Activated T-cell treated with anti-CD3 and anti-CD28 coated beads for 24 hours (primary cell): Measurements from ENCODE around the gene SCD.
"Not testable (repeated sequence)": the region's sequence is repeated elsewhere in the genome, so short reads cannot be mapped to it uniquely, and the experiment has no call there.

Experiments used
- DNase-seq: peaks from one replicate; pipeline ENCODE4 v3.0.0-alpha.2; 2020; ENCODE audit warnings: low read depth

Gene SCD

DNA sequence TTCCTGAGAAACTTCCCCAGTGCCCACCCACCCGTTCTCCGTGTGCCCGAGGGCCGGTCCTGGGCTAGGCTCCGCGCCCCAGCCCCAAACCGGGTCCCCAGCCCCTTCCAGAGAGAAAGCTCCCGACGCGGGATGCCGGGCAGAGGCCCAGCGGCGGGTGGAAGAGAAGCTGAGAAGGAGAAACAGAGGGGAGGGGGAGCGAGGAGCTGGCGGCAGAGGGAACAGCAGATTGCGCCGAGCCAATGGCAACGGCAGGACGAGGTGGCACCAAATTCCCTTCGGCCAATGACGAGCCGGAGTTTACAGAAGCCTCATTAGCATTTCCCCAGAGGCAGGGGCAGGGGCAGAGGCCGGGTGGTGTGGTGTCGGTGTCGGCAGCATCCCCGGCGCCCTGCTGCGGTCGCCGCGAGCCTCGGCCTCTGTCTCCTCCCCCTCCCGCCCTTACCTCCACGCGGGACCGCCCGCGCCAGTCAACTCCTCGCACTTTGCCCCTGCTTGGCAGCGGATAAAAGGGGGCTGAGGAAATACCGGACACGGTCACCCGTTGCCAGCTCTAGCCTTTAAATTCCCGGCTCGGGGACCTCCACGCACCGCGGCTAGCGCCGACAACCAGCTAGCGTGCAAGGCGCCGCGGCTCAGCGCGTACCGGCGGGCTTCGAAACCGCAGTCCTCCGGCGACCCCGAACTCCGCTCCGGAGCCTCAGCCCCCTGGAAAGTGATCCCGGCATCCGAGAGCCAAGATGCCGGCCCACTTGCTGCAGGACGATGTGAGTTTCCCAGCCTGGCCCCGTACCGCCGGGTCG is at the start of gene SCD:
SCD (plus strand) TSS at position 469 of the 803 bp plus-strand sequence; CDS start at position 741, 272 bp downstream.
- DNase-seq, result peak; percentile 72

DNA sequence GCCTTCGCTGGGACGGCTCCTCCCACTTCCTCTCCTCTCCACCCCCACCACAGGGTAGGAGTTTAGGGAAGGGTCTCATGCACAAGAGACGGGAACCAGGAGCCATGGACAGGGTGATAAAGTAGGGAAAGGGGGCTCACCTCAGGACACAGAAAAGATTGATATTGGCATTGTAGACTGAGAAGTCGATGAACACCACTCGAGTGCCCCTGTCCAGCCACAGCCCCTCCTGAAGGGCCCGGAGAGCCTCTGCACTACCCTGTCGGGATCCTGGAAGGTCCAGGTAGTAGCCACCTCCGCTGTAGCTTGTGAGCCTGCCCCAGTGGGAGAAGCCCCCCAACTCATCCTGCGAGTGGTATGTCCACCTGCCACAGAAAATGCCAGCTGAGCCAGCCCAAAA is 49.8 kb upstream of the SCD start:
- no peak for DNase-seq

DNA sequence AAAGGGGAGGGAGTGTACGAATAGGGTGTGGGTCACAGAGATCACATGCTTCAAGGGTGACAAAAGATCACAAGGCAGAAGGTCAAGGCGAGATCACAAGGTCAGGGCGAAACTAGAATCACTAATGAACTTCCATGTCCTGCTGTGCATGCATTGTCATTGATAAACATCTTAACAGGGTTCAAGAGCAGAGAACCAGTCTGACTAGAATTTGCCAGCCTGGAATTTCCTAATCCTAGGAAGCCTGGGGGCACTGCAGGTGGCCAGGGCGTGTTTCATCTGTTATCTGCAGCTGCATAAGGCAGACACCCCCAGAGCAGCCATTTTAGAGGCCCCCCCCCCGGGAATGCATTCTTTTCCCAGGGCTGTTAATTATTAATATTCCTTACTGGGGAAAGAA is 45.9 kb upstream of the SCD start:
- DNase-seq, result not testable (repeated sequence)

DNA sequence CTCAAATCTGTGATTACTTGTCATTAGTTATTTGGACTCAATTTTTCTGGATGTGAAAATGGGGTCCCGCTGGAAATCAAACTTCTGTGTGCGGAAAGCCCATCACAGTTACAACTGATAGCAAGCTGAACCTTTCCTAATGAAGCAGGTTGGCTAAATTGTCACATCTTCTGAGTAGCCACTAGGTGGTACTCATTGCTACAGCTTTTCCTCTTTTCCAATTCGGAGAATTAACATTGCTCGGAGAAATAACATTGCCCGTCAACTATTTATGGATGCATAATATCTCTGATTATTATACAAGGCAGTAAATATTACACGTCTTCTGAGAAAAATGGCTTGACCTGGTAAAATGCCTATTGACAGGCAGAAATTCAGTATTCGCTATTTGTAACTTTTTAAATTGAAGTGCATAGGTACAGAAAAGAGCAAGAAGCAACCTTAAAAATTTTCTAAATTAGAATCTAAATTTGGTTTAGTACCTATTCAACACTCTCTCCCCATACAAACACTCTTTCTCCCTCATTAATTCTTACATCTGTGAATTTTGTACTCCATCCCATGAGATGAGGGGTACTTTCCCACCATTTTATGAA is 43.2 kb upstream of the SCD start:
- no peak for DNase-seq

DNA sequence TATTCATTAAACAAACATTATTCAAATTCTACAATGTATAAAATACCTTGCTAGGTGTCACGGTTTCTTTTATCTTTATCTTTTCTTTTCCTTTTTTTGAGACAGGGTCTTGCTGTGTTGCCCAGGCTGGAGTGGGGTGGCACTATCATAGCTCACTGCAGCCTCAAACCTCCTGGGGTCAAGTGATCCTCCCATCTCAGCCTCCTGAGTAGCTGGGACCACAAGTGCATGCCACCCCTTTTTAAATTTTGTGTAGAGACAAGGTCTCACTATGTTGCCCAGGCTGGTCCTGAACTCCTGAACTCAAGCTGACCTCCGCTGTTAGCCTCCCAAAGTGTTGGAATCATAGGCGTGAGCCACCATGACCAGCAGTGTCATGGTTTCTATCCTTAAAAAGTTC is 42.6 kb upstream of the SCD start:
- DNase-seq, result no peak

DNA sequence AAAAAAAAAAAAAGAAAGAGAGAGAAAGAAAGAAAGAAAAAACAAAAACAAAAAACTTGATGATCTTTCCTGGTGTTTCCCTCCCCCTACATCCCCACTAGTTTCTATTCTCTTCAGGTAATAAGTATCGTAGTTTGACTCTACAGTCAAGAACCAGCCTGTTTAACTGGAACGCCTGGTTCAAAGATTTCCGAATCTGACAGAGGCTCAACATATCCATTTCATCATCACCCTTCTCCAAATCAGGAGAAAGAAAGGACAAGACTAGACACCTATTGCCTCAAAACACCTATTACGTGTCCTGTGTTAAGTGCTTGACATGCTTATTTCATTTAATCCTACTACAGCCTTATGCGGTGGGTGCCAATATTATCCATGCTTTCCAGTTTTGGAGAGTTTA is 40.2 kb upstream of the SCD start:
- DNase-seq, result no peak

DNA sequence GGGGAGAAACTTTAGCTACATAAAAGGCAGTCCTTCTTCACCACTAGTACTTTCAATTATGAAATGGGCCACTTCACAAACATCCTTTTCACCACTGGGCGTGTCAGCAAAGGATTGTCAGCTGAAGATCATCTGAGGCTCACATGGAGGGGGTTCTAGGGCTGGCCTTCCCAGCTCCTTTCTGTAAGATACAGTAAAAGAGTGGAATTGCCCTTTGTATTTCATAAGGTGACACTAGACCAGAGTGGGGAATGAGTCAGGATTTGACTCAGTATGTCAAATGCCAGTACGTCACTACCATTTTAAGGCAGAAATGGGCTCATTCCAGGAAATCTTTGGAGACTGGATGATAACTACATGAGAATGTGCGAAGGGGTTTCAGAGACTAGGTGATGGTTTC is 39.3 kb upstream of the SCD start:
- DNase-seq, result no peak

DNA sequence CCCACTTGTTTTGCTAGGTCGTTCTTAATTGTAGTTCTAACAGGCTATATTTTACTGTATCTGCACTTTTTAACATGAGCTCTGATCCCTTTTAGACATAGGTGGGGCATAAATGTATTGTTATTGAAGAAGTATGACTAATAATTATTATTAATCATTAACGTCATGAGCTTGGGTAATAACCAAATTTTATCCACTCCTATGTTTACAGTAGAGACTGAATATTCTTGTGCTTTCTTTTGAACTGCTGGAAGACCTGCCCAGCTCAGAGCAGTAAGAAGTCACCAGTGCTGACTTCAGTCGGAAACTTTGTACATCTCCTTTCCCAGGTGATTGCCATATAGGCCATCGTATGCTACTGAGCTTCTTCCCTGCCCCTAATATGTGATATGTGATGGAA is 35.7 kb upstream of the SCD start:
- no peak for DNase-seq

DNA sequence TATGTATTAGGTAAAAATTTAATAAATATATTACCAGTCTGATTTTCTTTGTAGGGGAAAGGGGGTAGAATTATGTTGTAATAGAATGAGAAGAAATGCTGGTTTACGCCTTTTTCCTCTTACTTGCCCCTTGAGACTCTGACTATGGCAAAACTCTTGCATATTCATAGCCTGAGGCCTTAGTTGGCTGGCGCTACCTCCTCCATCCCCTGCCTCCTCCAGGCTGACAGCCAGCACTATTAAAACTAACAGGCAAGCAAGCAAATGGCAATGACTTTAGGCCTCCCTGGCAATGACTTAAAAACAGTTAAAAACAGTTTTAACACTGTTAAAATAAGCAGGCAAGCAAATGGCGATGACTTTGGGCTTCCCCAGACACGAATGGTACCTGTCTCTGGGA is 31.4 kb upstream of the SCD start:
- DNase-seq, result no peak

DNA sequence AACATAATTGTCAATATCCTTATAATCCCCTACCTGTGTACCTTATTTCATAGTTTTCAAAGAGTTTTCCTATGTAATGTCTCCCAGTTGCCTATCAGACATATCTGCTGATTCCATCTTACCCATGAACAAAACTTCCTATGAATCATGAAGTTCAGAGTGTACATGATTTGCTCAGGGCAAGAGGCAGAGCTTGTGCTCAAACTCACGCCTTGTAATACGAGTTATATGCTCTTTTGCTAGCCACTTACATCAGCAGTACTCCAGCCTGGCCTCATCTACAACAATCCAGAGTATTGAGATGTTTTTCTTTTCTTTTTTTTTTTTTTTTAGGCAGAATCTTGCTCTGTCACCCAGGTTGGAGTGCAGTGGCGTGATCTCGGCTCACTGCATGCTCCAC is 28.8 kb upstream of the SCD start:
- DNase-seq, result no peak

DNA sequence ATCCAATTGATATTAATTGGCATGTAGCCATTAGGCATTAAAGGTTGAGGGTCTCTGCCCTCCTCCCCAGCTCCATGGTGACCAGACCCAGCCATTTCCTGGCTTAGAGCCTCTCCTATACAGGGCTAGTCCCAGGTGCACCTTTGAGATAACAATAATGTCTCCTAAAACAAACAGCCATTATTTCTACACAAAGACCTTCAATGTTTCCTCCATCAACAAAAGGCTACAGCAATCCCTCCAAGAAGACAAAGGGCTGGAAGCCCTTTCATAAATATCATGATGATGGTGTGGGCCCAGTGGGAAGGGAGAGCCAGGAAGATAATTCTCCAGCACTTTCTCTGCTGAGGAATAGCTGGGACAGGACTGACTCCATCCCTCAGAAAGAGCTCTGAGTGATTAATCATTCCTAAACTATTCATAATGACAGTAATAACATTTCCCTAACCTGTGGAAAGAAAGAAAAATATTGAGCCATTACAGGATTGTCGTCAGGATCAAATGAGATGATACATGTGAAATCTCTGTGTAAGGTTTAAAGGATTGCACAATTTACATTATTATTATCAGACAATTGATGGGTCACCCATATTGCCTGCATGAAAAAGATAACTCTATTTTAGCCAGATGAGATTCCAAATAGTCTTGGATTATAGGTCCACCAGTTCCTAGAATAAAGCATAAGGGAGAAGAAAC is 27.2 kb upstream of the SCD start:
- DNase-seq, result no peak

DNA sequence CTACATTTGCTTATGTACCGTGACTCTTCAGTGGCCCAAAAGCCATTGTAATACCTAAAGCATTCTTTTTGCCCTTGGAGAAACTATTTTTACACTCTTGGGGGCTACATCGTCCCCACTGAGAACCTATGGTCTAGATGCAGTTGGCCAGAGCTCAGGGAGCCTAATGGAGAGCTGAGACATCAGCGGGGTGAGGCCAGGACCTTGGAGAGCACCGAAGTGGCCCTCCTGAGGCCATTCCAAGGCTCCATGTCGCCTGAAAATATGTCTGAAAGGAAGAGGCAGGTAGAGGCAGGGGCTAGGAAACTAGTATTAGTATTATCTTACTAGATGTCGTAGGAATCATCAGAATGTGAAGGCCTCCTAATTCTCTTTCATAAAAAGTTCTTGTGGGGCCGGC is 21.9 kb upstream of the SCD start:
- DNase-seq, result no peak

DNA sequence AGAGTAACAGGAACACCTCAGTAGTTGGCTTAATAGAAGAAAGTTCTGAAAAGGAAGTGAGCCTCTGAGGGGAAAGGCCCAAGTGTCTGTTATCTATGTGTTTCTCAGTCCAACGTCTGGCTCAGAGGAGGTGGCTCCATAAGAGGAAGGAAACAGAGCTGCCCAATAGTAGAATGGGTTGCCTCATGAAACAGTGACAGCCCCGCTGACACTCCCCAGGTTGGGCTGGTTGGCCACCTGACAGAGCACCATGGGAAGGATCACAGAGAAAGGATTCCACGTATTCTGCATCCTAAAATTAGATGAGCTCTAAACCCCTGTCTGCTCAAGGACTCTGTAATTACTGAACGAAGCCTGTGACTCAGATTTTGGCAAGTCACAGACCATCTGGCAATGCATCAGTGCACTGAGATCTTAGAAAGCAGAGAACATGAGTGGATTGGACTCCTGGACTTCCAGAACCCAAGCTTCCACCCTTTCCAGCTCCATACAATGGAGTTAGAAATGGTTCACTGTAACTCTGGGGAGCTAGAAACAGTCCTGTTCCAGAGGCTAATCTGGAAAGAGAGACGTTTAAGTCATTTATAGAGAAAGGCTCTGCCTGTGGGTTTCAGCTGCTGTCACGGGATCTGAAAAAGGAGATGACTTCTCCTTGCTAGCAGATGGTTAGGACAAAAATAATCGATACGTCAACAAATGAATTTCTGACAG is 19.9 kb upstream of the SCD start:
- DNase-seq, result no peak

DNA sequence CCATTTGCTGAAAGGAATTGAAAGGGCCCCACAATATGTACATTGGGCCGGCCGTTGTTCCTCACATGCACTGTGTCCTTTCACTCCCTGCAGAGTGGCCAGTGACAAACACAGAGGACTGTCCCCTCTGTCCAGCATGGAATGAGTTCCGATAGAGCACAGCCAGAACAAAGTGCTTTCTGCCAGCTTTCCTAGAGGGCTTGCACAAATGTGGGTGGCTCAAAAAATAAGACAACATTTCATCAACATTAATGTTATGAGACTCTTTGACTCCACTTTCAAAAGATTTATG is 19.4 kb upstream of the SCD start:
- no peak for DNase-seq

DNA sequence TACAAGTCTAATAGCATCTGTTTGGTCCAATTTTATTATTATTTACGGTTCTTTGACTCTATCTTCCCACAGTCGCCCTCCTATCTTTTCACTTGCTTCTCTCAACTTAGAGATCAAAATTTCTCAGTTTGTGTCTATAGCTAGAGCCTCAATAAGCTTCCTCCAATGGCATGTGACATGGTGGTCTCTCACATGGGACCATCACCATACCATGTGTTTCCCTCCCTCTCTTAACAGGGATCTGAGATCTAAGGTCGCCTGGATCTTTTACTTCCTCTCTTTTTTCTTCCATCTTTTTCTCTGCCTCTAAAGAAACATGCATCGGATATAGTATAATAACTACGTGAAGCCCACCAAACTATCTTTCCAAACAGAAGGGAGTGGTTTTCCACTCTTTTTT is 18.8 kb upstream of the SCD start:
- no peak for DNase-seq

DNA sequence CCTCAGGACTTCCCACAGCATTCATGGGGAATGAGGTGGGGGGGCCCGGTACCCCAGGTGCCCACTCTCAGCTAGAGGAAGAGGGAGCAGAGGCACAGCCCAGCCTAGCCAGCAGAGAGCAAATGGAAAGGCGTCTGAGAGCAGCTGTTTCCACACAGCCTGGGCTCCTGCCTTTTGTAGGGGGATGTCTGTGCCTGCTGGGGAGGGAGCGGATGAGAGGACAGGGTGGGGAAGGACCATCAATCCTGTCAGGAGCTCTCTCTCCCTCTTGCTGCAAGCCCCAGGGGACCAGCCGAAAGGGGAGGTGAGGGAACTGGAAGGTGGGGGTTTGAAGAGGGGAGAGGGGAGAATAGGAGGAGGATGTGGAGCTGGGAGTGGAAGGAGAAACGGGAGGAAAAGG is 17.0 kb upstream of the SCD start, which contains the start of gene PKD2L1:
PKD2L1 (minus strand) TSS at position 150 of the 400 bp plus-strand sequence; CDS start at position 25, 125 bp downstream.
- no peak for DNase-seq

DNA sequence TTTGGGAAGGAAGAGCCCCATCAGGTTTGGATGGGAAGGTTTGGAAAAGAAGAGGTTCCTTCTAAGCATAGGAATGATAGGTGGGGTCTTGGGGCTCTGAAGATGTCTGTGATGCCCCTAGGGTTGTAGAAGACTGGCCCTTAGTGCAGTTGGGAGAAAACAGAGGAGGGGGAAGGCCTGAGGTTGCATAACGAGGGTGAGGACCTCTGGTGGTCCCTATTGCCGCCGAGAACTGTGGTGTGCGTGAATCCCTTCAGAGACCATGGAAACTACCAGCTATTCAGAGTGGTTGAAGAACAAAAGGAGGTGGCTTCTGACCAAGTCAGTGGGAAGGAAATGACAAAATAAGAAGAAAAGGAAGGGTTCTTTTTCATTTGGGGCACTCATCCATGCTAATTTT is 13.9 kb upstream of the SCD start:
- no peak for DNase-seq

DNA sequence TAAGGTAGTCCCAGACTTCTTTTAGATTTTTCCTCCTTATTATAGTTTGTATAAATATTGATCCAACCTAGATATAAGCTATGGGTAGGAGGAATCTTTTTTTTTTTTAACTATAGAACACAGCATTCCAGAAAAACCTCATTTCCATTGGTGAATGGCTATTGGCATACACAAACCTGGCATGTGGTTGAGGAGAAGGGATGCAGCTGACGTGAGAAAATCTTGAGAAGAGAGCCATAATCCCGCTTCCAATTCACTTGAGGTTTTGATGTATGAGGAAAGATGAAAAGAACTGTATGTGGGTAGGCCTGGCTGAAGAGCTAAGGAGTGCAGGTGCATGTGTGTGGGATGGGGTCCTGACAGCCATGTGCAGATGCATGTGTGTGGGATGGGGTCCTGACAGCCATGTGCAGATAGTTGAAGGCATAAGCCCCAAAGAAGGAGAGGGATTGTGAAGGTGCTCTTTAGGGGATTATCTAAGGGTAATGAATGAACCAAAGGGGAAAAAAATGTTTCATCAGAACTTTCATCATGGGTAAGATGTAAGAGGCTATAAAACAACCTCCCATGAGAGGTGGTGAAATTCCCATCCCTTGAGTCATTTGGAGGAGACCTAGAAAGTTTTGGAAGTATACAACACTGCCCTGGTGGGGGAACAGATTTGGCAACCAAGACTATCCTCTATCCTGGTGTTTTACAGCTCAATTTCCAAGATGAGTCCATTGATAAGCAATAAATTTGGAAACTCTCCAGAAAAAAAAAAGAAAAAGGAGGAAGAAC is 13.2 kb upstream of the SCD start:
- no peak for DNase-seq

DNA sequence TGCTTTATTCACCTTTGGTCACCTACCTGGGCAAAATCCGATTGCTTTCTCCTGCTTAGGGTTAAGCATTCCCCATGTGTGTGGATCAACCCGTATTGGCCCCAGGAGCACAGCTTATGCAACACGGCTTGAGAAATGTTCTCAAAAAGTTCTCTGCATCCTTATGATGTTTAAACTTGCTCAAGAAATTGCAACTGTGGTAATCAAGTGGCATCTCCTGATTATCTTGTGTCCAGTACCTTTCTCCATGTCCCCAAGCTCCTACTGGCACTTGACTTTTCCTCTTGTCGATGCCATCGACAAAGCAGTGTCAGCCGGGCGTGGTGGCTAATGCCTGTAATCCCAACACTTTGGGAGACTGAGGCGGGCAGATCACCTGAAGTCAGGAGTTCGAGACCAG is 12.3 kb upstream of the SCD start:
- DNase-seq, result no peak

DNA sequence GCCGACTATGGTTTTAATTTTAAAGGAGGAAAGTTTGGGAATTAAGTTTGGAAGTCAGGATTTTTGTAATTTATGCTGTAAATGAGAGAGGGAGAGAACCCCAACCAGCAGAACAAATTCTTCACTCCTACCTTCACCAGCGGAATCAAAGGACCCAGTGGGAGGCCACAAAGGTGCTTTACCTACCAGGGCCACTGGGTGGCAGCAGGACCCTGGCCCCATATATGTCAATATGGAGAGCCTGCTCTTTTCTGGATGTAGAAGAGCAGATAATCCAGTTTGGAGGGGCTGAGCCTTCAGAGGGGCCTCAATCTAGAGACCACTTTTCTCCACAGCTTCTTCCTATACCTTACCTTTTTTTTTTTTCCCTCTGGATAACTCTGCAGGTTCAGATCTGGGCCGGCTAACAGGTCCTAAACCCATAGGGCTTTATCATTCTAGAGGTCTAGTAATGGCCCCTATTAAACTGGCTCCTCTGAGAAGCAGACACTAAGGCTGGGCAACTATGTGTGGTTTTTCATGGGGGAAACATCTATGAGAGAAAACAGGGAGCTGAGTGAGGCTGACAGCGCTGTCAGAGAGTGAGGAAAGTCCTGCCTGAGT is 8.5 kb upstream of the SCD start:
- DNase-seq, result peak; percentile 69

DNA sequence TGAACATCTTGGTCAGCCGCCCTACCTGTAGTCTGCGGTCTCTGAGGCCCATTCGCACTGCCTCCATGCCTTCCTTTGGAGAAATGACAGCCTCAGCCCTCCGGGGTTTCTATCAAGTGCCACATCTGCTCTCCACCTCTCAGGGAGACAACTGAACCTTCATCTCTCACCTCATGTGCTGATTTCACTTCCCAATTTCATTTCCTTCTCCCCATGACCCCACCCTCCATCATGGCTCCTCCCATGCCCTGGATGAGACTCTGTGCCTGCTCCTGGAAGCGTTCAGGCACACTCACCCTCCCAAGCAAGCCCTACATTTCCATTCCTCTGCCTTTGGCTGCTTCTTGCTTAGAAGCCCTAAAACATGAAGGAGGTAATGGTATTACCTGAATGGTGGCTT is 7.8 kb upstream of the SCD start:
- DNase-seq, result no peak
